Small intestine (tissue), 7 donors: ENCODE data around the gene PRKCI. TPM values are rescaled to one million over a fixed set of nuclear protein-coding genes. Genes with fewer than 3 reads are reported as not detected.

Source experiments
- DNase-seq, 2 donors: peaks; one replicate each; pipeline versions ENCODE4 v3.0.0 to v3.0.0-alpha.2; 2013
- FAIRE-seq: peaks from 2 replicates; lab custom pipeline; 2012; peaks lifted over from hg19 to GRCh38; lab: Jason Lieb, UNC
- H3K27ac ChIP-seq, 3 donors: one replicate each; pipeline ENCODE4 v1.5.1; 2013; ENCODE audit warnings: low read length in 2 of 3, mild to moderate bottlenecking in 2 of 3, control low read depth in 1 of 3, inconsistent platforms in 1 of 3, low read depth in 1 of 3, moderate library complexity in 1 of 3
- H3K27me3 ChIP-seq, 3 donors: one replicate each; pipeline ENCODE4 v1.6.1; 2013; ENCODE audit warnings: low read length in 3 of 3, inconsistent platforms in 1 of 3; ENCODE audit not compliant: control insufficient read depth in 3 of 3, insufficient read depth in 3 of 3
- H3K36me3 ChIP-seq, 3 donors: one replicate each; pipeline ENCODE4 v1.6.1; 2013; ENCODE audit warnings: low read length in 3 of 3, inconsistent platforms in 1 of 3, low read depth in 1 of 3, mild to moderate bottlenecking in 1 of 3, moderate library complexity in 1 of 3; ENCODE audit not compliant: control insufficient read depth in 3 of 3, insufficient read depth in 2 of 3
- H3K4me1 ChIP-seq, 3 donors: one replicate each; pipeline ENCODE4 v1.6.1; 2013; ENCODE audit warnings: low read length in 2 of 3, inconsistent platforms in 1 of 3, low read depth in 1 of 3, mild to moderate bottlenecking in 1 of 3, moderate library complexity in 1 of 3; ENCODE audit not compliant: control insufficient read depth in 3 of 3, insufficient read depth in 2 of 3
- H3K4me3 ChIP-seq, 3 donors: one replicate each; pipeline ENCODE4 v1.5.1; 2013; ENCODE audit warnings: low read length in 3 of 3, control low read depth in 1 of 3, inconsistent platforms in 1 of 3, low read depth in 1 of 3, mild to moderate bottlenecking in 1 of 3, moderate library complexity in 1 of 3
- H3K9me3 ChIP-seq, 2 donors: one replicate each; pipeline ENCODE4 v1.6.1; 2013; ENCODE audit warnings: low read depth in 1 of 2, low read length in 1 of 2; ENCODE audit not compliant: control insufficient read depth in 2 of 2, insufficient read depth in 1 of 2
- WGBS, 3 donors: extraction: QIAGEN DNeasy Blood & Tissue Kit; methylation state at CpG; one replicate each; pipeline ENCODE4 v1.1.7; 2013; 5-methylcytosine and 5-hydroxymethylcytosine counted together
- polyA plus RNA-seq, 4 donors: library from polyadenylated mRNA; stranded (reverse) in 3 of 4; unstranded in 1 of 4; fragments of 200-250 nt in 3 of 4; fragments of 120-200 nt in 1 of 4; gene quantifications; one replicate each; pipeline versions ENCODE4 v1.2.1 to v1.2.3, GENCODE V29; 2013
- donor health status: healthy with polysubstance abuse.
- donor health status: control.
- donor health status: control.
- donor health status: Bipolar disorder and iron deficiency.
- donor health status: healthy.

PRKCI gene
- polyA plus RNA-seq, 4 donors: 13.2 to 28.2 (median 14.7) TPM

- peaks cover 0 to 20% (median 0%) of the 10 kb centered on the region in 3 donors for H3K4me1 ChIP-seq
- H3K27ac ChIP-seq: no peak overlapping the region
- WGBS, 3 donors: 73 to 86% (median 75%) methylated on average over 6 of the region's 6 CpGs
- FAIRE-seq: no peak
- no peaks in the 10 kb centered on the region for H3K27me3 ChIP-seq
- DNase-seq: no peak
- no peak overlapping the region for H3K4me3 ChIP-seq
- H3K9me3 ChIP-seq: peaks cover 0 to 2% of the 10 kb centered on the region in 2 donors
- H3K36me3 ChIP-seq: no peaks in the 10 kb centered on the region
Measured at GRCh38 chr3:170207717-170208116, 14.5 kb upstream of the PRKCI start.

DNA sequence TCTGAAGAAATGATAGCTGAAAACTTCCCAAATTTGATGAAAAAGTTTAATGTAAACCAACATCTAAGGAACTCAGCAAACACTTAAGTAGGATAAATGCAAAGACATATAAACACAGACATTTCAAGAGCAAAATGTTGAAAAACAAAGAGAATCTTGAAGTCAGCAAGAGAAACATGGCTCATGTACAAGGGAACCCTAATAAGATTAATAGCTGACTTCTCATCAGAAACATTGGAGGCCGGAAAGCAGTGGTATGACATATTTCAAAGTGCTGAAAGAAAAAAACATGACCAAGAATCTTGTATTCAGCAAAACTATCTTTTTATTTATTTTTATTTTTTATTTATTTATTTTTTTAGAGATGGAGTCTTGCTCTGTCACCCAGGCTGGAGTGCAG is 10.6 kb upstream of the PRKCI start:
- Histone ChIP-seq H3K4me3 (no peak overlapping the region), H3K9me3 (peaks cover 0 to 2% of the 10 kb centered on the region in 2 donors), H3K36me3 (no peaks in the 10 kb centered on the region), H3K4me1 (no peaks in the 10 kb centered on the region), H3K27ac (no peak overlapping the region), H3K27me3 (no peaks in the 10 kb centered on the region)
- DNase-seq (no peak), FAIRE-seq (no peak)
- WGBS, 3 donors: 95 to 100% (median 96%) methylated on average over 1 of the region's 1 CpG

GRCh38 chr3:170219850-170220249 is 2.4 kb upstream of the PRKCI start:
- DNase-seq: no peak
- no peak for FAIRE-seq
- WGBS, 3 donors: 88 to 93% (median 92%) methylated on average over 1 of the region's 1 CpG
- no peaks in the 10 kb centered on the region for H3K27me3 ChIP-seq
- H3K9me3 ChIP-seq: peaks cover 0 to 4% of the 10 kb centered on the region in 2 donors
- peaks cover 0 to 3% (median 0%) of the 10 kb centered on the region in 3 donors for H3K36me3 ChIP-seq
- H3K4me1 ChIP-seq: no peaks in the 10 kb centered on the region
- no peak overlapping the region for H3K4me3 ChIP-seq
- H3K27ac ChIP-seq: no peak overlapping the region

GRCh38 chr3:170220871-170221270 is 1.4 kb upstream of the PRKCI start:
- no peak for FAIRE-seq

GRCh38 chr3:170222647-170223541 is 670 bp downstream of the PRKCI start:
- no peak for FAIRE-seq
- Histone ChIP-seq H3K36me3 (peaks cover 0 to 3% (median 0%) of the 10 kb centered on the region in 3 donors), H3K27ac (peak overlapping the region; percentile 72 to 89 (median 77)), H3K4me1 (no peaks in the 10 kb centered on the region), H3K27me3 (no peaks in the 10 kb centered on the region), H3K9me3 (peaks cover 0 to 4% of the 10 kb centered on the region in 2 donors), H3K4me3 (peak overlapping the region; percentile 73 to 93 (median 84))
- 1 to 2% (median 2%) methylated on average over 36 to 42 of the region's 42 CpGs for WGBS, 3 donors
- peak; percentile 43 to 64 for DNase-seq

More at GRCh38 chr3:170220871-170221270, 1.4 kb upstream of the PRKCI start:
- Histone ChIP-seq H3K27ac (no peak overlapping the region), H3K36me3 (peaks cover 0 to 3% (median 0%) of the 10 kb centered on the region in 3 donors), H3K4me1 (no peaks in the 10 kb centered on the region), H3K9me3 (peaks cover 0 to 4% of the 10 kb centered on the region in 2 donors), H3K4me3 (no peak overlapping the region), H3K27me3 (no peaks in the 10 kb centered on the region)
- no peak for DNase-seq
- WGBS, 3 donors: 87 to 94% (median 88%) methylated on average over 4 of the region's 4 CpGs

DNA sequence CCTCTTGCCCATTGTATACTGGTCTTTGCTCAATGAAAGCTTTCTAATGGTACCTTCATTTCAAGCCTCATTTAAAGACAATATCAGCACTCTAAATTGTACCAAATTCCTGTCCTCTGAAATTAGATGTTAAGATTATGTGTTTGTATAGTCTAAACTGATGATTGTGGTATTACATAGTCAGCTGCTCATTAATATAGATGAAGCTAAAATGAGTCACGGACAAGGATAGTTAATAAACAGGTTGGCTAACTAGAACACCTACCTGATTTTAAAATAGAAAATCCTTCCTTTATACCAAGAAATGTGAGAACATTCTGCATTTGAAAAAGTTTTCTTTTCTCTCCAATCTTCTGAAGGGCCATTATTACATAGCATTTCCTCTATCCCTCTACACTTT is 2.9 kb downstream of the PRKCI start:
- WGBS, 3 donors: 91 to 93% (median 92%) methylated on average over 1 of the region's 1 CpG
- DNase-seq (no peak), FAIRE-seq (no peak)
- H3K27ac ChIP-seq: no peak overlapping the region
- no peaks in the 10 kb centered on the region for H3K4me1 ChIP-seq
- peaks cover 0 to 3% (median 0%) of the 10 kb centered on the region in 3 donors for H3K36me3 ChIP-seq
- no peaks in the 10 kb centered on the region for H3K27me3 ChIP-seq
- H3K4me3 ChIP-seq: no peak overlapping the region
- no peaks in the 10 kb centered on the region for H3K9me3 ChIP-seq

DNA sequence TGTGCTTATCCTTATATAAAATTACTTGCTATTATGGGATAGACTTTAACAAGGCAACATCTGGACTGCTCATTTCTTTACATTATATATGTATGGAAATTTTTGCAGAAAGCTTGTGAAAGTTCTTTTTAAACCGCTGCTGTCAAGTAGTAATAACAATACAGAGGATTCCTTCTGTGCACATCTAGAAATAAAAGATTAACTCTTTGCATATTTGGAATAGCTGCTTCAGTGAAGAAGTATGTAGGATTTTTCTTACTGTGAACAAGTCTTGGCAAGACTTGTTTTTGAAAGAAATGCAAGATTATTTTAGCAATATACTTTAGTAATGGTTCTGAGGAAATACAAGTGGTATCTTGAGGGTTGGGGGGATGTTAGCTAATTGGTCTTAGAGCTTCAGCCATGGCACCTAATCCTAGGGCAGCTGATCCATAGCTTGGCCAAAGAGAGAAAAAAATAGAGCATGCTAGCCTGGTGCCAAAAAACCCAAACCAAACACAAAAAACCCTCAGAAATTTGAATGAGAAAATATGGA is 4.3 kb downstream of the PRKCI start:
- DNase-seq (no peak), FAIRE-seq (no peak)
- Histone ChIP-seq H3K27me3 (no peaks in the 10 kb centered on the region), H3K4me3 (no peak overlapping the region), H3K4me1 (no peaks in the 10 kb centered on the region), H3K27ac (no peak overlapping the region), H3K9me3 (no peaks in the 10 kb centered on the region), H3K36me3 (peaks cover 0 to 6% (median 0%) of the 10 kb centered on the region in 3 donors)
- 74 to 91% (median 82%) methylated on average over 1 of the region's 1 CpG for WGBS, 3 donors

- Histone ChIP-seq H3K36me3 (peaks cover 0 to 6% (median 0%) of the 10 kb centered on the region in 3 donors), H3K4me3 (no peak overlapping the region), H3K27ac (no peak overlapping the region), H3K27me3 (no peaks in the 10 kb centered on the region), H3K4me1 (peaks cover 0 to 7% (median 3%) of the 10 kb centered on the region in 3 donors), H3K9me3 (no peaks in the 10 kb centered on the region)
- DNase-seq: no peak
- 39 to 71% (median 59%) methylated on average over 2 of the region's 2 CpGs for WGBS, 3 donors
- no peak for FAIRE-seq
Measured at GRCh38 chr3:170228093-170228766, 6.0 kb downstream of the PRKCI start.
